Liver (tissue), 3 donors: Measurements from ENCODE around the gene GOLGA7B.

Experiments used
- CTCF ChIP-seq: fragments of 150-350 bp; IDR thresholded peaks from 2 replicates; pipeline ENCODE4 v1.5.1; 2017; ENCODE audit warnings: improper control_type of control experiment, low read depth, low read length; ENCODE audit not compliant: missing input control
- FOXA1 ChIP-seq: IDR thresholded peaks from 2 replicates; pipeline ENCODE4 v1.6.1; 2016; ENCODE audit warnings: antibody characterized with exemption
- MAX ChIP-seq: IDR thresholded peaks from 2 replicates; pipeline ENCODE4 v1.6.1; 2016; ENCODE audit warnings: antibody characterized with exemption
- NR2F2 ChIP-seq: IDR thresholded peaks from 2 replicates; pipeline ENCODE4 v1.6.1; 2016; ENCODE audit warnings: antibody characterized with exemption
- RAD21 ChIP-seq, 2 donors: IDR thresholded peaks; 2 replicates each; pipeline ENCODE4 v1.6.1; 2016; ENCODE audit warnings: antibody characterized with exemption in 2 of 2, mild to moderate bottlenecking in 2 of 2
- REST ChIP-seq: IDR thresholded peaks from 2 replicates; pipeline ENCODE4 v1.6.1; 2016; ENCODE audit warnings: antibody characterized with exemption, mild to moderate bottlenecking
- TAF1 ChIP-seq: conservative IDR thresholded peaks from 2 replicates; pipeline ENCODE4 v1.6.1; 2016; ENCODE audit warnings: antibody characterized with exemption, mild to moderate bottlenecking
- YY1 ChIP-seq: IDR thresholded peaks from 2 replicates; pipeline ENCODE4 v1.6.1; 2016; ENCODE audit warnings: antibody characterized with exemption, mild to moderate bottlenecking
- donor health status: healthy.
- donor health status: healthy.

GRCh38 chr10:97904018-97904381 is 54.4 kb downstream of the GOLGA7B start:
- TF ChIP-seq NR2F2: no peak
- TF ChIP-seq YY1: no peak
- TF ChIP-seq FOXA1: no peak
- no peak for TF ChIP-seq MAX
- no peak for TF ChIP-seq CTCF
- no peak for TF ChIP-seq RAD21 (IDR thresholded peaks at IDR 0.05)
- no peak for TF ChIP-seq TAF1
- TF ChIP-seq REST: no peak
